Measurements from ENCODE around the gene PSMD4. TPM values are rescaled to one million over a fixed set of nuclear protein-coding genes. Genes with fewer than 3 reads are reported as not detected.

The PSMD4 gene
- total and polyA plus RNA-seq, 8 donors: 53.7 to 104 (median 82.7) TPM

DNA sequence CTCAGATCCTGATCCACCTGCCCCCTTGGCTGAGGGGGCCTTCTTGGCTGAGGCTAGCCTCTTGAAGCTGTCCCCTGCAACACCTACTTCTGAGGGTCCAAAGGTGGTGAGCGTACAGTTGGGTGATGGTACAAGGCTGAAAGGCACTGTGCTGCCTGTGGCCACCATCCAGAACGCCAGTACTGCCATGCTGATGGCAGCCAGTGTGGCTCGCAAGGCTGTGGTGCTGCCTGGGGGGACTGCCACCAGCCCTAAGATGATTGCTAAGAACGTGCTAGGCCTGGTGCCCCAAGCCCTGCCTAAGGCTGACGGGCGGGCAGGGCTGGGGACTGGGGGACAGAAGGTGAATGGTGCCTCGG is 32.8 kb downstream of the PSMD4 start:
- TF ChIP-seq, protein P1, sequence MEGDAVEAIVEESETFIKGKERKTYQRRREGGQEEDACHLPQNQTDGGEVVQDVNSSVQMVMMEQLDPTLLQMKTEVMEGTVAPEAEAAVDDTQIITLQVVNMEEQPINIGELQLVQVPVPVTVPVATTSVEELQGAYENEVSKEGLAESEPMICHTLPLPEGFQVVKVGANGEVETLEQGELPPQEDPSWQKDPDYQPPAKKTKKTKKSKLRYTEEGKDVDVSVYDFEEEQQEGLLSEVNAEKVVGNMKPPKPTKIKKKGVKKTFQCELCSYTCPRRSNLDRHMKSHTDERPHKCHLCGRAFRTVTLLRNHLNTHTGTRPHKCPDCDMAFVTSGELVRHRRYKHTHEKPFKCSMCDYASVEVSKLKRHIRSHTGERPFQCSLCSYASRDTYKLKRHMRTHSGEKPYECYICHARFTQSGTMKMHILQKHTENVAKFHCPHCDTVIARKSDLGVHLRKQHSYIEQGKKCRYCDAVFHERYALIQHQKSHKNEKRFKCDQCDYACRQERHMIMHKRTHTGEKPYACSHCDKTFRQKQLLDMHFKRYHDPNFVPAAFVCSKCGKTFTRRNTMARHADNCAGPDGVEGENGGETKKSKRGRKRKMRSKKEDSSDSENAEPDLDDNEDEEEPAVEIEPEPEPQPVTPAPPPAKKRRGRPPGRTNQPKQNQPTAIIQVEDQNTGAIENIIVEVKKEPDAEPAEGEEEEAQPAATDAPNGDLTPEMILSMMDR (IDR thresholded peaks at IDR 0.05): no peak
- DNase-seq (no peak), ATAC-seq (no peak), FAIRE-seq (no peak)
- Histone ChIP-seq H3K36me3 (peaks cover 7 to 64% (median 37%) of the 10 kb centered on the region in 3 donors), H3K4me3 (no peak overlapping the region), H3K27me3 (no peaks in the 10 kb centered on the region), H3K27ac (no peak overlapping the region), H3K4me1 (peaks cover 0 to 4% (median 2%) of the 10 kb centered on the region in 3 donors), H3K9me3 (no peaks in the 10 kb centered on the region)
- intact Hi-C loops (cut with DNase I): no loop called here
- WGBS, 2 donors: 85 to 87% methylated on average over 7 of the region's 7 CpGs

- TF ChIP-seq, protein P1 (IDR thresholded peaks at IDR 0.05): no peak
Observed at GRCh38 chr1:151287767-151288500, 33.4 kb downstream of the PSMD4 start.

DNA sequence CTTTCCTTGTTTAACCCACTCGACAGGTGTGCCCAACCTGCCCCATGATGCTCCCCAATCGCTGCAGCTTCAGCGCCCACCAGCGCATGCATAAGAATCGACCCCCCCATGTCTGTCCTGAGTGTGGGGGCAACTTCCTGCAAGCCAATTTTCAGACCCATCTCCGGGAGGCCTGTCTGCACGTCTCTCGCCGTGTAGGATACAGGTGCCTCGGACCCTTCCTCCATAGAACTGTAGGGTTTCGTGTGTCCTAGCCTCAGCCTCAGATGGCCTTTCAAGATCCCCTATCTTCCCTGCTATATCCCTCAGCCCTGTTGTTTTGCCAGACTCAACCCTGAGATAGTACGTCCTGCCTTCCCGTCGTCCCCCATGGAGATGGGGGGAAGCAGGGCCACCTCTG is 34.0 kb downstream of the PSMD4 start:
- DNase-seq: no peak
- H3K36me3 ChIP-seq: peaks cover 7 to 75% (median 37%) of the 10 kb centered on the region in 3 donors
- no peaks in the 10 kb centered on the region for H3K27me3 ChIP-seq
- H3K4me3 ChIP-seq: no peak overlapping the region
- H3K27ac ChIP-seq: no peak overlapping the region
- TF ChIP-seq, protein P1 (IDR thresholded peaks at IDR 0.05): no peak
- intact Hi-C loops (cut with DNase I): no loop called here
- H3K4me1 ChIP-seq: peaks cover 0 to 4% (median 2%) of the 10 kb centered on the region in 3 donors
- WGBS, 2 donors: 86 to 92% methylated on average over 14 of the region's 14 CpGs
- no peak for ATAC-seq
- no peak for FAIRE-seq
- no peaks in the 10 kb centered on the region for H3K9me3 ChIP-seq

More at GRCh38 chr1:151287767-151288500, 33.4 kb downstream of the PSMD4 start:
- DNase-seq (peak in 2 of 6 donors; percentile 38 to 80), ATAC-seq (no peak), FAIRE-seq (no peak)
- Histone ChIP-seq H3K27me3 (no peaks in the 10 kb centered on the region), H3K36me3 (peaks cover 7 to 70% (median 37%) of the 10 kb centered on the region in 3 donors), H3K9me3 (no peaks in the 10 kb centered on the region), H3K4me3 (no peak overlapping the region), H3K4me1 (peaks cover 0 to 4% (median 2%) of the 10 kb centered on the region in 3 donors), H3K27ac (no peak overlapping the region)
- intact Hi-C loops (cut with DNase I): no loop called here
- WGBS, 2 donors: 91 to 94% methylated on average over 21 to 22 of the region's 22 CpGs

DNA sequence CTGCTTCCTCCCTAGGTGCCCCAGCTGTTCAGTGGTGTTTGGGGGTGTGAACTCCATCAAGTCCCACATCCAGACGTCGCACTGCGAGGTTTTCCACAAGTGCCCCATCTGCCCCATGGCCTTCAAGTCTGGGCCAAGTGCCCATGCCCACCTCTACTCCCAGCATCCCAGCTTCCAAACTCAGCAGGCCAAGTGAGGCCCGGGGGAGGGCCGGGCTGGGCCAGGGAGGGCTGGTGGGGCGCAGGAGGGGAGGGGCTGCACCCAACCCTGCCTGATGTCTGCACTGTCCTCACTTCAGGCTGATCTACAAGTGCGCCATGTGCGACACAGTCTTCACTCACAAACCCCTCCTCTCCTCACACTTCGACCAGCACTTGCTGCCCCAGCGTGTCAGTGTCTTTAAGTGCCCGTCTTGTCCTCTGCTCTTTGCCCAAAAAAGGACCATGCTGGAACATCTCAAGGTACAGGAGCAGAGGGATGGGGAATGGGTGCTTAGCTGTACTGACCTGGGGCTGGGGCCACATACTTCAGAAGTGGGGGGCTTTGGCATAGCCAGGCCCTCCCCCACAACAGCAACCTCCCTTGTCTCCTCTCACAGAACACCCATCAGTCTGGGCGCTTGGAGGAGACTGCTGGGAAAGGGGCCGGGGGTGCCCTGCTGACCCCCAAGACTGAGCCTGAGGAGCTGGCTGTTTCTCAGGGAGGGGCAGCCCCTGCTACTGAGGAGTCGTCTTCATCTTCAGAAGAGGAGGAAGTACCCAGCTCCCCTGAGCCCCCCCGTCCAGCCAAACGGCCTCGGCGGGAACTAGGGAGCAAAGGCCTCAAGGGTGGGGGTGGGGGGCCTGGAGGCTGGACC is 34.8 kb downstream of the PSMD4 start:
- Histone ChIP-seq H3K27me3 (no peaks in the 10 kb centered on the region), H3K4me3 (no peak overlapping the region), H3K36me3 (peaks cover 7 to 82% (median 42%) of the 10 kb centered on the region in 3 donors), H3K27ac (no peak overlapping the region), H3K4me1 (peaks cover 0 to 2% (median 2%) of the 10 kb centered on the region in 3 donors), H3K9me3 (no peaks in the 10 kb centered on the region)
- TF ChIP-seq, protein P1 (IDR thresholded peaks at IDR 0.05): no peak
- DNase-seq (no peak), FAIRE-seq (no peak), ATAC-seq (peak in 1 of 4 donors; percentile 9)
- 73 to 81% methylated on average over 18 of the region's 18 CpGs for WGBS, 2 donors
- intact Hi-C loops (cut with DNase I): no loop called here

Data from pancreas (tissue), 10 donors.